Stimulated activated CD4-positive, alpha-beta T cell treated with anti-CD3 and anti-CD28 coated beads, Interleukin-4, amount 100 ng/mL, for 1 hour (primary cell): Measurements from ENCODE around the gene TOPORS.

Experiments
- DNase-seq: peaks from one replicate; pipeline ENCODE4 v3.0.0-alpha.2; 2020

Gene TOPORS

DNA sequence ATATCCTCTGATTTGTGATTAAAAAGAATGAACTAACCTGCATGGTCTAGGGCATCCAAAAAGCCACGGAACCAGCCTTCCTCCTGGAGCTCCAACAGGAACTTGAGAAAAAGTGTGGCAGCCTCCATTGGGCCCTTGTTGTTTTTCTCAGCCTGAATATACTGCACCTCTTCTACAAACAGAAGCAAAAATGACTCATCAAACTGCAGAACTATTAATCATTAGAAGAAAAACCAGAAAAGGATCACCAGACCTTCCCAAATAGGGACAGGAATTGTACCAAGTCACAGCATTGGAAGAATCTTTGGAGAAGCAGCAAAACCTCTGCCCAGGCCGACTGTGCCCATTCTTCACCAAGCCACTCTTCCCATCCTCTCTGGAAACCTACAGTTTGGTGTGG lies 51.6 kb downstream of the TOPORS start:
- no peak for DNase-seq

DNA sequence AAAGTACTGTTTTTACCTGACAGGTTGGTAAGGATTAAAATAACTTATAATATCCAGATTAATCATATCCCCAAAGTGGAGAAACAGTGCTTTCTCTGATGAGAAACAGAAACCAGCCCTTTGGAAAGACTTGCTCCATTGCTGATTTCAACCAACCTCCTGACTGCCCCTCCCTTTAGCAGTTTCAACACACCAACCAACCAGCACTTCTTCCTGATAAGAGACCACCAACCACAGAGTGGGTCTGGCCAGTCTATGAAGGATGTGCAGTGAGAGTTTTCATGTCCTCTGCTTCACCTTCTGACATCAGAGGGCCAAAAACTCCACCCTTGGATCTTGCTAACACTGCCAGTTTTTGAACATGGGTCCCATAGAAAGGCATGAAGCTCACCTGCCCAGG lies 54.5 kb downstream of the TOPORS start:
- no peak for DNase-seq

DNA sequence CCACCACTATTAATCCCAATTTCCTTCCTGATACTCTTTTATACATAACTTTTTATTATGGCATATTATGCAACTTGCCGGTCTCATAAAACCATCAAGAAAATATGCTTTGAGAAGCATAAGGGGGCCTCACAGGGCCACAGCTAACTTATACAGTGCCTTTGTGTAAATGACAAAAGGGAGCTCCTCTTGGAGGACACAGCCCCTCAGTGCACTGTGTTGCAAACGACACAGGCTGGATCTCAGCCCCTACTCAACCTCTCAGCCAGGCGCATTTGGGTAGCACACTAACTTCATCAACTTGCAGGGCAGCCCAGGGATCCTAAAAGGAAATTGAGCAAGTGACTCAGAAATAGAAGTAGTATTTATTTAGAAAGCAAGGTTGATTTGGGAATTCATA lies 61.8 kb downstream of the TOPORS start:
- no peak for DNase-seq
